Fibroblast of upper back skin (primary cell): ENCODE data around the gene FRMD6.
A peak's percentile ranks its signal among the peaks of the same experiment; 100 is the strongest.

Experiments used
- DNase-seq: peaks from one replicate; pipeline ENCODE4 v3.0.0-alpha.2; 2013

FRMD6 gene

DNA sequence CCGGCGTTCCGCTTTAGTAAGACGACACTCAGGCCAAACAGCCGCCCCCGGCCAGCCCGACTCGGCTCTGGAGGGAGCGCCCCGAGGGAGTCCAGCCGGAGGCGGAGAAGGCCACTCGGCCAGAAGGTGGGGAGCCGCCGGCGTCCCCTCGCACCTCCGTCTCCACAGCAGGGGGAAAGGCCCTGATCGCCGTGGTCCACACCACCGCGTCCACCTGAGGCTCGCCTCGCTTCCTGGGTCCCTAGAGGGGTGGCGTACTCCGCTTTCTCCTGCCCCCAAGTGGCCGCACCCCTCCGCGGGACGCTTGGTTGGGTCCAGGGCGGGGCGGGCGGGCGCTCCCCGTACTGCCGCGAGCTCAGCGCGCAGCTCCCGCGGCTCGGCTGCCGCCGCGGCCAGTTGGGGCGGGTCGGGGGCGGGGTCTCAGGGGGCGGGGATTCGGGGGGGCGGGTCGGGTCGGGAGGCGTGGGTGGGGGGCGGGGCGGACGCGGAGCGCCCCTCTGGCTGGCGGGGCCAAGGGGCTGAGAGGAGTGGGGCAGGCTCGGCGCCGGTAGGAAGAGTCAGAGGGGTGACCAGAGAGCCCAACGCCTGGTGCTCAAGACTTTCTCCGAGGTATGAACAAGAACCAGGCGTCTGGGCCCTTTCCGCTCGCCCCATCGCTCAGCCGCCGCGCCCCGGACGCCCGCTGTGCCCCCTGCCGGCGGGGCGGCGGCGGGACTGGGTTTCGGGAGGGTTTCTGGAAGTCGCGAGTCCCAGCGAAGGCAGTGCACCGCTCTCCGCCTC is at the start of gene FRMD6:
FRMD6 (plus strand) TSS at position 523 of the 780 bp plus-strand sequence. CDS start 37,927 bp downstream, outside the sequence.
- peak; percentile 90 for DNase-seq

- peak; percentile 81 for DNase-seq
These were observed 49.4 kb upstream of the FRMD6 start for GRCh38 chr14:51602310-51602709.

DNA sequence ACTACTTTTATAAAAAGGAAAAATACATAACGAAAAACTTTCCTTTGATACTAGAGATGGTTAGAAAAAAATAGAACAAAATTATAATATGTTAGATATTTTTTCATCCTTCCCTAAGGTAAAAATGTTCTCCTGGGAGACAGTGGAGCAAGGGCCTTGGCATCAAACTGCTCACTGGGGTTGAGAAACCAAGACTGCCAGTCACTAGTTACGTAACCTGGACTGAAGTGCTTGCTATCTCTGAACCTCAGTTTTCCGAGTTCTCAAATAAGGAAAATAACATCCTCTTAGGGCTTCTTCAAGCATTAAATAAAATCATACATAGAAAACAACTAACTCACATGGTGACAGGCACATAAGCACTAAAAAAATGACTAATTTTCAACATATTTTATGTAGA is 48.2 kb upstream of the FRMD6 start:
- no peak for DNase-seq

DNA sequence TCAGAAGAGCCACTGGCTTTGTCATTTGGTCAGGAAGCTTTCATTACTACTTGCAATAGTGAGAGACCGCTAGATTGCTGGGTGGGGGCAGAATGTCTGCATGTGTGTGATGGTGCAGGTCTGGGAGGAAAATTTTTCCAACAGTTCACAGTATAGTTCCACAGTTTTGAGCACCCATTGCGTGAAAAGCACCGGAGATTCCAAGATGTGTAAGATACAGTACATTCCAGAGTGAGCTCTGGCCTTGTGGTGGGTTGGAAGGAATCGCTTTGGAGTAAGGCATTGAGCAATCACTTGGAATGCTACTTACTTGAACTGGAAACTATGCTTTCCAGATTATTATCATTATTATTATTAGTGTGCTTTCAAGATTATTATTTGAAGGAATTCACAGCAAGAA is 47.6 kb upstream of the FRMD6 start:
- peak; percentile 98 for DNase-seq

GRCh38 chr14:51605575-51605974 is 46.1 kb upstream of the FRMD6 start:
- DNase-seq: peak; percentile 57

DNA sequence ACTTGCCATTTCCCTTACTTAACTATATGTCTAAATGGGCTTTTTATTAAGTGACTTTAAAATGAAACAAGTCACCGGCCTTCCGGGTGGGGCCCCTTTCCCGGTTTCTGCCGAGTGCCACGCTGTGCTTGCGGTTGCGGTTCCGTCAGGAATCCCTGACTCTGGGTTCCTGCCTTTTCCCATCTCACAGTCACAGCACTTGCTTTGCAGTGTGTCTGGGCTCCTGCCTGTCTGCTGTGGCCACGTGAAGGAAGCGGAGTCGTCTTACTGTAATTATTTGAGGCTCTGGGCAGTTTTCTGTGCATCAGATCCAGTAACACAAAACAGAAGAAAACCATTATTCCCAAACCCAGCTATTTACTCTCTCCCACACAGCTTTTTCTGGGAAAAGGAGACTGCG is 44.0 kb upstream of the FRMD6 start:
- DNase-seq: peak; percentile 92

DNA sequence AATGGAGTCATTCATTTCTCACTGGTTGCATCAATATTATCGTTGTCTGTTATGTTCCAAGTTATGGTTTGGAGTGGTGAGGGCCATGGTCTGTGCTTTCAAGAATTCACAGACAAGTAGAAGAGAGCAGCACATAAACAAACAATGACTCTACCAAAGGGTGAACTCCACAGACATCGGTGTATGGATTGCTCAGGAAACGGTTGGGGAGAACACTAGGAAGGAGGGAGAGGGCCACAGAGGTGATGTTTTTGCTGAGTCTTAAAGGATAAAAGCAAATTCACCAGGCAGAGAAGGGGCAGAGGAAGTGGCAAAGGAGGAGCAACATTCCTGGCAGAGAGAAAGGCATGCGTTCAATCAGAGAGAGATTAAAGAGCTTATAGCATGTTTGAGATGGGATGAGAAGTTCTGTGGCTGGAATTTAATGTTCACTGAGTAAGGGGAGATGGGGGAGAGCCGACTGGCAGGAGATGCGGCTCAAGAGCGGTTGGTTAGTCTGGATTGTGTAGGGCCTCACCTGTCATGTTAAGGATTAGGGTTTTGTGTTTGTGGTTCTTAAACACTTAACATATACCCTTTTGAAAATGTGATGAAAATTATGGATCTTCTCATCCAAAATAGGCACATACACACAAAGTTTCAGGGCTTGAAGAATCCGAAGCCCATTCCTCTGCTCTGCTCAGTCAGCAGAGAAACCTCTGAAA is 42.3 kb upstream of the FRMD6 start:
- no peak for DNase-seq

- DNase-seq: peak; percentile 43
These were observed 41.8 kb upstream of the FRMD6 start for GRCh38 chr14:51609955-51610283.

DNA sequence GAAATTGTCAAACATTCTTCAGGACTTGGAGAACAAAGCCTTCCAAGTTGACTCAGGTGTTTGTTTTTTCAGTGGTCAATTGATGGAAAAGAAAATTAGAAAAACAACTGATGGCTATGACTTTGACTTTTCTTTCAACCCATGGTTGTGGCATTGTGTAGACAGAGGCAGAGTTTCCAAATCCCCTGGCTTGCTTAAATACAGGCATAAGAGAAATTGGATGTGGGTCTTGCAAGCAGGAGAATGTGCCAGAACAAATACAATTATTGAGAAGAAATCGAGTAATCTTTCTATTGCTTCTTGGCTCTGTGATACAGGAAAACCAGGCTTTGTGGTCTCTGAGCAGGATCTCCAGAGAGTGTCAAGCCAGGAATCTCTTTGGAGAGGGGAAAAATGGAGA is 40.9 kb upstream of the FRMD6 start:
- DNase-seq: peak; percentile 53

DNA sequence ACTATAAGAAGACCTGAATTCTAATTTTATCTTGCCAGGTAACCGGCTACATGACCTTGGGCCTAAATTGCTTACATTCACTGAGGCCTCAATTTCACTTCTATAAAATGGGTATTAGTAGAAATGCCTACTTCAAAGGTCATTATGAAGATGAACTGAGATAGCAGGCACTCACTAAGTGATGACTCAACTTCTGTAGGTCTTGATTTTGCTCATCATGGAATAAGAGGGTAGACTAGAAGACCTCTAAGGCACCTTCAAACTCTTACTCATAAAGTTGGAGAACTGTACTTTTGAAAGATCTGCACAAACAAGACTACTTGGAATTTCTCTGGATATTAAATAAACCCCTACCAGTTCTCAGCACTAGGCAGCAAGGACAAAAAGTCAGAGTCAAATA is 39.3 kb upstream of the FRMD6 start:
- no peak for DNase-seq

DNA sequence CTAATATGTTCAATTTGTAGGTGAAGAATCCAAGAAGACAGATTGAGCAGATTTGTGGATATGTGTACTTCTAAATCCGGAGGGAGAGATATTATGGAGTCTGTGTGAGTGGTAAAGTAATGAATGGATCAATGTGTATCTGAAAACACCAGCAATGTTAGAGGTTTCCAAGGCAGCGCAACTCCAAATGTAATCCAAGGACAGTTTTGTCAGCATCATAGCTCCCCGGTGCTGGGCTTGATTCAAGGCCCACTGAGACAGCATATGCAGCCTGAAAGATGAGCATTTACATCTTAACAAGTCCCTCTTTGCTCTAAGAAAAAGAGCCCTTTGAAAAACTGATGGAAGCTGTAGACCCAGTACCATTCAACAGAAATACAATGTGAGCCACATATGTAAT is 38.3 kb upstream of the FRMD6 start:
- DNase-seq: no peak

GRCh38 chr14:51614707-51615106 is 37.0 kb upstream of the FRMD6 start:
- DNase-seq: peak; percentile 80

GRCh38 chr14:51616256-51616655 is 35.5 kb upstream of the FRMD6 start:
- DNase-seq: no peak

- DNase-seq: peak; percentile 96
These were observed 34.8 kb upstream of the FRMD6 start for GRCh38 chr14:51616724-51617409.

GRCh38 chr14:51619561-51619960 is 32.1 kb upstream of the FRMD6 start:
- DNase-seq: peak; percentile 54

DNA sequence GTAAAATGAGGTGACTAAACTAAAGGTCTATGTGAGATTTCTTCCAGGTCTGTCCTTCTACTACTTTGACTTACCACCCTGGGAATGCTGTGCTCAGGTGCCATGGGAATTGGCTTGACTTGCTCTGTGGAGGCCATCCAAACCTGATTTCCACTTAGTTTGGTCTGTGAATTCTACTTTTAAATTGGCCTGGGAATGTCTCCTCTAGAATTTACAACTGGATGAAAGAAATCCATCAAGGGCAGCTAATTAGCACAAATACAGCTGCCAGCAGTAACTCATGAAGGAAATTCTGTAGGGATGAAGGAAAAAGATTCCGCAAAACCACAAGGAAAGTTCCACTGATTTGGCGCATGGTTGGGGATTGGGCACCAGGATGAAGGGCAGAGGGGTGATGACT is 31.7 kb upstream of the FRMD6 start:
- no peak for DNase-seq

GRCh38 chr14:51621654-51622053 is 30.1 kb upstream of the FRMD6 start:
- no peak for DNase-seq

GRCh38 chr14:51622376-51622775 is 29.3 kb upstream of the FRMD6 start:
- no peak for DNase-seq

GRCh38 chr14:51624955-51625569 is 26.6 kb upstream of the FRMD6 start:
- no peak for DNase-seq

DNA sequence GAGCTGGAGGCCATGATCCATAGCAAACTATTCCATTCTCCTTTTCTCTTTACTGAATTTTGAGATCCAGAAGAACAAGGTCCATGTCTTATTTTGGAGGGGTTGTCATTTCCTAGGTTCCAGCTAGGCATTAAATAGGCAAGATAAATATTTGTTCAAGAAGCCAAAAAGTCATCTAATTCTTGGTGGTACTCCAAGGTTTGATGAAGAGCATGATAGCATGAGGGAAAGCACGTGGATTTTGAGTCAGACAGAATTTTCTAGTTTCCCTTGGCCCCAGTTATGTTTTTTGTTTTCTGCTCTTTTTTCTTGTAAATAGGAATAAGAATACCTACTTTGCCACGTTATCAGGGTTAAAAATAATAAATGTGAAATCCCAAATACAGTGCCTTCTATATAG is 25.5 kb upstream of the FRMD6 start:
- DNase-seq: no peak

DNA sequence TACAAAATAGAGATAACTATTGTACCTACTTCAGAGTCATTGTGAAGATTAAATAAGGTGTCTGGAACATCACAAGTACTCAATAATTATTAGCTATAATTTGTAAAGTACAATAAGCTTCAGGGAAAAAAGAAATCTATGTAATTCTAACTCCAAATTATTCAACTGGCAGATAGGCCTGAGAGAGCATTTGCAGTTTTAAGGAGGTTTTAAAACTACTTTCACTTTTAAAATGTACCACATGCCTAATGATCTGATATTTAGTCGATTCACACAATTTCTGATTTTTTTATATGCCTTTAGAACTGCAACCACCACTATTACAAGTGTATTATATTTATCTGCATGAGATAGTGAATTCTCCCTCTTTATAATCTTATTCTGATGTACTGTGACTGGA is 24.9 kb upstream of the FRMD6 start:
- no peak for DNase-seq

GRCh38 chr14:51627313-51627712 is 24.4 kb upstream of the FRMD6 start:
- DNase-seq: no peak

DNA sequence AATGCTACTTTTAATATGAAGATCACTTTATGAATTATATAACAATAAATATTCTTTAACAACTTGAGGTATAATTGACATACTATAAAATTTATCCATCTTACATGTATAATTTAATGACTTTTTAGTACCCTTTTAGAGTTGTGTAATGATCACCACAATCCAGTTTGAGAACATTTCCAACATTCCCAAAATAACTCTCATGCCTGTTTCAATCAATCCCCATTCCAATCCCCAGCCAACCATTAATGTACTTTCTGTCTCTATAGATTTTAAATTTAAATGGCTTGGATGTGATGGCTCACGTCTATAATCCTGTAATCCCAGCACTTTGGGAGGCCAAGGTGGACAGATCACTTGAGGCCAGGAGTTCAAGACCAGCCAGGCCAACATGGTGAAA is 23.5 kb upstream of the FRMD6 start:
- DNase-seq: peak; percentile 48

- no peak for DNase-seq
These were observed 20.7 kb upstream of the FRMD6 start for GRCh38 chr14:51630987-51631386.
